ENCODE data around the gene ATRX.
"Not testable (repeated sequence)": the region's sequence is repeated elsewhere in the genome, so short reads cannot be mapped to it uniquely, and the experiment has no call there.

ATRX gene

GRCh38 chrX:77617206-77617605 lies 168.8 kb downstream of the ATRX start:
- peaks cover 0 to 13% of the 10 kb centered on the region in 2 donors for H3K36me3 ChIP-seq (ENCODE audit: control insufficient read depth in 1 of 2, insufficient read depth in 2 of 2, low read length in 2 of 2)
- no peaks in the 10 kb centered on the region for H3K9me3 ChIP-seq (ENCODE audit: control insufficient read depth in 1 of 2, low read length in 2 of 2)

DNA sequence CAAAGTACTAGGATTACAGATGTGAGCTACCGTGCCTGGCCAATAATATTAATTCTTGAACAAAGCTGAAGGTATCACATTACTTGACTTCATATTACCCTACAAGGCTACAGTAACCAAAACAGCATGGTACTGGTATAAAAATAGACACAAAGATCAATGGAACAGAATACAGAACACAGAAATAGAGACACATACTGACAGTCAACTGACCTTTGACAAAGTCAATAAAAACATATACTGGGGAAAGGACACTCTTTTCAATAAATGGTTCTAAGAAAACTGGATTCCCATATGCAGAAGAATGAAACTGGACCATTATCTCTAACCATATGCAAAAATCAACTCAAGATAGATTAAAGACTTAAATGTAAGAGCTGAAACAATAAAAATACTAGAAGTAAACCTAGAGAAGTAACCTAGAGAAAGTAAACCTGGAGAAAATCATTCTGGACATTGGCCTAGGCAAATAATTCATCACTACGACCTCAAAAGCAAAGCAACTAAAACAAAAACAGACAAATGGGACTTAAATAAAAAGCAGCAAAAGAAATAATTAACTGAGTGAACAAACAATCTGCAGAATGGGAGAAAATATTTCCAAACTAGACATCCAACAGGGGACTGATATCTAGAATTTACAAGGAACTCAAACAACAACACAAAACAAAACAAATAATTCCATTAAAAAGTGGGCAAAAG lies 182.2 kb downstream of the ATRX start:
- no peaks in the 10 kb centered on the region for H3K9me3 ChIP-seq (ENCODE audit: control insufficient read depth in 1 of 2, low read length in 2 of 2)
- H3K4me1 ChIP-seq (ENCODE audit: control insufficient read depth in 1 of 2, insufficient read depth in 2 of 2, low read length in 2 of 2), result no peaks in the 10 kb centered on the region
- no peak overlapping the region for H3K4me3 ChIP-seq (ENCODE audit: low read depth in 1 of 2, low read length in 2 of 2)
- no peaks in the 10 kb centered on the region for H3K36me3 ChIP-seq (ENCODE audit: control insufficient read depth in 1 of 2, insufficient read depth in 2 of 2, low read length in 2 of 2)
- H3K27me3 ChIP-seq (ENCODE audit: low read depth, low read length), result no peaks in the 10 kb centered on the region
- H3K27ac ChIP-seq (ENCODE audit: low read length), result no peak overlapping the region

More at GRCh38 chrX:77617206-77617605, 168.8 kb downstream of the ATRX start:
- Histone ChIP-seq H3K4me3 (ENCODE audit: low read depth in 1 of 2, low read length in 2 of 2) (no peak overlapping the region), H3K27me3 (ENCODE audit: low read depth, low read length) (no peaks in the 10 kb centered on the region), H3K27ac (ENCODE audit: low read length) (no peak overlapping the region), H3K4me1 (ENCODE audit: control insufficient read depth in 1 of 2, insufficient read depth in 2 of 2, low read length in 2 of 2) (no peaks in the 10 kb centered on the region)

DNA sequence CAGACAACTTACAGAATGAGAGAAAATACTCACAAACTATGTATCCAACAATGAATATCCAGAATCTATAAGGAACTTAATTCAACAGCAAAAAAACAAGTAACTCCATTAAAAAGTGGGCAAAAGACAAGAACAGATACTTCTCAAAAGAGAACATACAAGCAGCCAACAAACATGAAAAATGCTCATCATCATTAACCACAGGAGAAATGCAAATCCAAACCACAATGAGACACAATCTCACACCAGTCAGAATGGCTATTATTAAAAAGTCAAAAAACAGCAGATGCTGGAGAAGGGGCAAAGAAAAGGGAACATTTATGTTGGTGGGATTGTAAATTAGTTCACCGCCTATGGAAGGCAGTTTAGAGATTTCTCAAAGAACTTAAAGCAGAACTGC lies 188.5 kb downstream of the ATRX start:
- no peaks in the 10 kb centered on the region for H3K4me1 ChIP-seq (ENCODE audit: control insufficient read depth in 1 of 2, insufficient read depth in 2 of 2, low read length in 2 of 2)
- no peak overlapping the region for H3K4me3 ChIP-seq (ENCODE audit: low read depth in 1 of 2, low read length in 2 of 2)
- H3K9me3 ChIP-seq (ENCODE audit: control insufficient read depth in 1 of 2, low read length in 2 of 2), result no peaks in the 10 kb centered on the region
- H3K36me3 ChIP-seq (ENCODE audit: control insufficient read depth in 1 of 2, insufficient read depth in 2 of 2, low read length in 2 of 2), result no peaks in the 10 kb centered on the region
- H3K27ac ChIP-seq (ENCODE audit: low read length), result no peak overlapping the region
- no peaks in the 10 kb centered on the region for H3K27me3 ChIP-seq (ENCODE audit: low read depth, low read length)

GRCh38 chrX:77597090-77597489 lies 188.9 kb downstream of the ATRX start:
- no peaks in the 10 kb centered on the region for H3K27me3 ChIP-seq (ENCODE audit: low read depth, low read length)
- no peaks in the 10 kb centered on the region for H3K9me3 ChIP-seq (ENCODE audit: control insufficient read depth in 1 of 2, low read length in 2 of 2)
- H3K4me3 ChIP-seq (ENCODE audit: low read depth in 1 of 2, low read length in 2 of 2), result no peak overlapping the region
- no peak overlapping the region for H3K27ac ChIP-seq (ENCODE audit: low read length)
- no peaks in the 10 kb centered on the region for H3K4me1 ChIP-seq (ENCODE audit: control insufficient read depth in 1 of 2, insufficient read depth in 2 of 2, low read length in 2 of 2)
- no peaks in the 10 kb centered on the region for H3K36me3 ChIP-seq (ENCODE audit: control insufficient read depth in 1 of 2, insufficient read depth in 2 of 2, low read length in 2 of 2)

GRCh38 chrX:77595848-77596247 lies 190.2 kb downstream of the ATRX start:
- no peaks in the 10 kb centered on the region for H3K27me3 ChIP-seq (ENCODE audit: low read depth, low read length)
- H3K27ac ChIP-seq (ENCODE audit: low read length), result no peak overlapping the region
- no peak overlapping the region for H3K4me3 ChIP-seq (ENCODE audit: low read depth in 1 of 2, low read length in 2 of 2)
- no peaks in the 10 kb centered on the region for H3K4me1 ChIP-seq (ENCODE audit: control insufficient read depth in 1 of 2, insufficient read depth in 2 of 2, low read length in 2 of 2)
- H3K9me3 ChIP-seq (ENCODE audit: control insufficient read depth in 1 of 2, low read length in 2 of 2), result no peaks in the 10 kb centered on the region
- H3K36me3 ChIP-seq (ENCODE audit: control insufficient read depth in 1 of 2, insufficient read depth in 2 of 2, low read length in 2 of 2), result no peaks in the 10 kb centered on the region

DNA sequence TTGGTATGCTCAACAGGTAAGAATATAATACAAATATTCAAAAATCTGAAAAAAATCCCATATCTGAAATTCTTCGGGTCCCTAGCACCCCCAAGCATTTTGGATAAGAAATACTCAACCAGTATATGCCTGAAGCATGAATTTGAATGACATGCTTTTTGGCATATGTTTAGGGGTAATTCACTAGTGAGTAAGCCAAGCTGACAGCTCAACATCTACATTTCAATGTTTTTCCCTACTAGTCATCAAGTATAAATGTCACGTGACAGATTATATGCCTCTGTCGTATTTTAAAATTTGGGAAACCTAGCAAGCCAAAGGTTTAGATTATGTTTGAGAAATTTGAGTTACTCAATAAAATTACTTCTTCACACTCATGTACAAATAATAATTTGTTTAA lies 213.7 kb downstream of the ATRX start:
- H3K4me3 ChIP-seq (ENCODE audit: low read depth in 1 of 2, low read length in 2 of 2), result no peak overlapping the region
- peaks cover 5% of the 10 kb centered on the region in 2 donors for H3K36me3 ChIP-seq (ENCODE audit: control insufficient read depth in 1 of 2, insufficient read depth in 2 of 2, low read length in 2 of 2)
- H3K27ac ChIP-seq (ENCODE audit: low read length), result no peak overlapping the region
- H3K9me3 ChIP-seq (ENCODE audit: control insufficient read depth in 1 of 2, low read length in 2 of 2), result no peaks in the 10 kb centered on the region
- H3K4me1 ChIP-seq (ENCODE audit: control insufficient read depth in 1 of 2, insufficient read depth in 2 of 2, low read length in 2 of 2), result no peaks in the 10 kb centered on the region
- H3K27me3 ChIP-seq (ENCODE audit: low read depth, low read length), result no peaks in the 10 kb centered on the region

DNA sequence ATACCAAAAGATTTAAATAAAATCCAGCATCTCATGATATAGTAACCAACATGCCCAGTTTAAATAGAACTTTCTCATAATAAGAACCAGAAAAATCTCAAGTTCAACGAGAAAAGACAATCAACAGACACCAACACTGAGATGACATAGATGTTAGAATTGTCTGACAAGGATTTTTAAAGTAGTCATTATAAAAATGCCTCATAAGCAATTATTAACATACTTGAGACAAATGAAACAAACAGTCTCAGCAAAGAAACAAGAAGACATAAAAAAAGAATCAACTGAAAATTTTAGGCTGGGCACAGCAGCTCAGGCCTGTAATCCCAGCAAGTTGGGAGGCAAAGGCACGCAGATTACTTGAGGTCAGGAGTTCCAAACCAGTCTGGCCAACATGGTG lies 220.7 kb downstream of the ATRX start:
- no peaks in the 10 kb centered on the region for H3K27me3 ChIP-seq (ENCODE audit: low read depth, low read length)
- H3K36me3 ChIP-seq (ENCODE audit: control insufficient read depth in 1 of 2, insufficient read depth in 2 of 2, low read length in 2 of 2), result peaks cover 0 to 8% of the 10 kb centered on the region in 2 donors
- no peaks in the 10 kb centered on the region for H3K4me1 ChIP-seq (ENCODE audit: control insufficient read depth in 1 of 2, insufficient read depth in 2 of 2, low read length in 2 of 2)
- no peak overlapping the region for H3K4me3 ChIP-seq (ENCODE audit: low read depth in 1 of 2, low read length in 2 of 2)
- no peaks in the 10 kb centered on the region for H3K9me3 ChIP-seq (ENCODE audit: control insufficient read depth in 1 of 2, low read length in 2 of 2)
- H3K27ac ChIP-seq (ENCODE audit: low read length), result no peak overlapping the region

DNA sequence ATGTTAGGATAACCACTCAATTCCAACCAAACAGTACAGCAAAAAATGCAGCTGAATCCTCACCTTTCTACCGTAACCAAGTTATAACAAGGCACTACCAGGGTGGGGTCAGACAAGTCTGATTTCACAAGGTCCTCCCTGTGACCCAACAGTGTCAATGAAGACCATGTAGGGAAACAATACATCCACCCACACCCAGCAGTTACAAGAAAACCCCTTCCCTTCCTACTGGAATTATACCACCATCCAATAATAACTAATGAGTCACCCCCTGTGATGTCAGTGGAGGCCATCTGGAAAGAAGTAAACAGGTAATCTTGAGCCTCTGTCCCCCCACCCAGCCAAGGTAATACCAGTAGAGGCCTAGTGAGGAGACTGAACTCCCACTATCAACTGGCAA lies 221.2 kb downstream of the ATRX start:
- H3K27ac ChIP-seq (ENCODE audit: low read length), result no peak overlapping the region
- H3K36me3 ChIP-seq (ENCODE audit: control insufficient read depth in 1 of 2, insufficient read depth in 2 of 2, low read length in 2 of 2), result peaks cover 0 to 8% of the 10 kb centered on the region in 2 donors
- no peaks in the 10 kb centered on the region for H3K4me1 ChIP-seq (ENCODE audit: control insufficient read depth in 1 of 2, insufficient read depth in 2 of 2, low read length in 2 of 2)
- H3K9me3 ChIP-seq (ENCODE audit: control insufficient read depth in 1 of 2, low read length in 2 of 2), result no peaks in the 10 kb centered on the region
- H3K27me3 ChIP-seq (ENCODE audit: low read depth, low read length), result no peaks in the 10 kb centered on the region
- H3K4me3 ChIP-seq (ENCODE audit: low read depth in 1 of 2, low read length in 2 of 2), result no peak overlapping the region

GRCh38 chrX:77561372-77561771 lies 224.6 kb downstream of the ATRX start:
- no peaks in the 10 kb centered on the region for H3K4me1 ChIP-seq (ENCODE audit: control insufficient read depth in 1 of 2, insufficient read depth in 2 of 2, low read length in 2 of 2)
- peaks cover 0 to 5% of the 10 kb centered on the region in 2 donors for H3K36me3 ChIP-seq (ENCODE audit: control insufficient read depth in 1 of 2, insufficient read depth in 2 of 2, low read length in 2 of 2)
- no peak overlapping the region for H3K27ac ChIP-seq (ENCODE audit: low read length)
- H3K27me3 ChIP-seq (ENCODE audit: low read depth, low read length), result no peaks in the 10 kb centered on the region
- no peak overlapping the region for H3K4me3 ChIP-seq (ENCODE audit: low read depth in 1 of 2, low read length in 2 of 2)
- H3K9me3 ChIP-seq (ENCODE audit: control insufficient read depth in 1 of 2, low read length in 2 of 2), result no peaks in the 10 kb centered on the region

DNA sequence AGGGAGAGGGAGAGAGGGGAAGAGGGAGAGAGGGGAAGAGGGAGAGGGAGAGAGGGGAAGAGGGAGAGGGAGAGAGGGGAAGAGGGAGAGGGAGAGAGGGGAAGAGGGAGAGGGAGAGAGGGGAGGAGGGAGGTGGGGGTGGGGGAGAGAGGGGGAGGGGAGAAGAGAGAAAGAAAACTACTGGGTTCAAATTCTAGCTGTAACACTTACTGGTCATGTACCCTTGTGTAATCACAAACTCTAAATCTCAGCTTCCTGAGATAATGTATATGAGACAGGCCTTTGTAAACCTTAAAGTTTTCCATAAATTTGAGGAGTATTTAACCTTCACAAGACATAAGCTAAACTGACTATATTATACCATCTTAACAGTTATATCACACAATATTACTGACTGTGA lies 229.7 kb downstream of the ATRX start:
- no peak overlapping the region for H3K4me3 ChIP-seq (ENCODE audit: low read depth in 1 of 2, low read length in 2 of 2)
- no peak overlapping the region for H3K27ac ChIP-seq (ENCODE audit: low read length)
- H3K9me3 ChIP-seq (ENCODE audit: control insufficient read depth in 1 of 2, low read length in 2 of 2), result no peaks in the 10 kb centered on the region
- H3K36me3 ChIP-seq (ENCODE audit: control insufficient read depth in 1 of 2, insufficient read depth in 2 of 2, low read length in 2 of 2), result no peaks in the 10 kb centered on the region
- no peaks in the 10 kb centered on the region for H3K4me1 ChIP-seq (ENCODE audit: control insufficient read depth in 1 of 2, insufficient read depth in 2 of 2, low read length in 2 of 2)
- no peaks in the 10 kb centered on the region for H3K27me3 ChIP-seq (ENCODE audit: low read depth, low read length)

GRCh38 chrX:77548751-77549150 lies 237.3 kb downstream of the ATRX start:
- Histone ChIP-seq H3K27ac (ENCODE audit: low read length) (no peak overlapping the region), H3K9me3 (ENCODE audit: control insufficient read depth in 1 of 2, low read length in 2 of 2) (no peaks in the 10 kb centered on the region), H3K36me3 (ENCODE audit: control insufficient read depth in 1 of 2, insufficient read depth in 2 of 2, low read length in 2 of 2) (no peaks in the 10 kb centered on the region), H3K27me3 (ENCODE audit: low read depth, low read length) (no peaks in the 10 kb centered on the region), H3K4me1 (ENCODE audit: control insufficient read depth in 1 of 2, insufficient read depth in 2 of 2, low read length in 2 of 2) (no peaks in the 10 kb centered on the region), H3K4me3 (ENCODE audit: low read depth in 1 of 2, low read length in 2 of 2) (no peak overlapping the region)

DNA sequence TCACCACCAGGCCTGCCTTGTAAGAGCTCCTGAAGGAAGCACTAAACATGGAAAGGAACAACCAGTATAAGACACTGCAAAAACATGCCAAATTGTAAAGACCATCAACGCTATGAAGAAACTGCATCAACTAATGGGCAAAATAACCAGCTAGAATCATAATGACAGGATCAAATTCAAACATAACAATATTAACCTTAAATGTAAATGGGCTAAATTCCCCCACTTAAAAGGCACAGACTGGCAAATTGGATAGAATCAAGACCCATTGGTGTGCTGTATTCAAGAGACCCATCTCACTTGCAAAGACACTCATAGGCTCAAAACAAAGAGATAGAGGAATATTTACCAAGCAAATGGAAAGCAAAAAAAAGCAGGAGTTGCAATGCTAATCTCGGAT lies 246.2 kb downstream of the ATRX start:
- not testable (repeated sequence) for H3K36me3 ChIP-seq (ENCODE audit: control insufficient read depth in 1 of 2, insufficient read depth in 2 of 2, low read length in 2 of 2); H3K4me3 ChIP-seq (ENCODE audit: low read depth in 1 of 2, low read length in 2 of 2); H3K4me1 ChIP-seq (ENCODE audit: control insufficient read depth in 1 of 2, insufficient read depth in 2 of 2, low read length in 2 of 2); H3K27me3 ChIP-seq (ENCODE audit: low read depth, low read length); H3K27ac ChIP-seq (ENCODE audit: low read length); H3K9me3 ChIP-seq (ENCODE audit: control insufficient read depth in 1 of 2, low read length in 2 of 2)

Measured in muscle layer of duodenum (tissue), 2 donors.